Hepatocyte (in vitro differentiated cells): Measurements from ENCODE around the gene EFCAB6.

Experiments used
- CTCF ChIP-seq: fragments of 200-600 bp; sonication (generic); IDR thresholded peaks from 2 replicates; pipeline ENCODE4 v1.5.1; 2016; ENCODE audit warnings: antibody characterized with exemption, mild to moderate bottlenecking; ENCODE audit not compliant: poor library complexity
- EZH2phosphoT487 ChIP-seq: fragments of 200-600 bp; sonication (generic); IDR thresholded peaks from one replicate; pipeline ENCODE4 v1.6.1; 2018; ENCODE audit warnings: antibody characterized with exemption, mild to moderate bottlenecking, low read depth, moderate library complexity; ENCODE audit not compliant: unreplicated experiment, severe bottlenecking

DNA sequence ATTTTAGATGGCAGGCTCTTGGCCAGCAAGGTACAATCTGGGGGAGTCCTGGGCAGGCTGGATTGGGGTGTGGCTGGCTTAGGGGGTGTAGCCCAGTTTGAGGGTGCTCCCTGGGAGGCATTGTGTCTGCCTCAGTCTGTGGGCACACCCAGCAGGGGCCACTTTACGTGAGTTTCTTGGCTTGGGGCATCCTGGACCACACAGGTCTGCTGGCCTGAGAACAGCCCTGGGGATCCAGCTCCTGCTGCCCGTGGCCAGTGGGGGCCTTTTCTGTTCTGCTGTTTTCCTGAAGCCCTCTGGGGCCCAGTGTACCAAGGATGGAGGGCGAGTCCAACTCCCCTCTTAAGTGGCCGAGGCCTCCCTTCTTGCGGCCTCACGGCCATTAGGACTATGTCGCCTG lies 328.4 kb downstream of the EFCAB6 start:
- no peak for TF ChIP-seq CTCF
- TF ChIP-seq EZH2phosphoT487, result no peak
